T-cell (primary cell): Measurements from ENCODE around the gene OR2S2. TPM values are rescaled to one million over a fixed set of nuclear protein-coding genes. Genes with fewer than 3 reads are reported as not detected.

Experiments
- ATAC-seq, 4 experiments: fragments of 200-7000 bp in 3 of 4; fragments of 150-1000 bp in 1 of 4; cut with Tn5 transposase; replicated peaks in 1 of 4; 1 replicate in 3 of 4; 2 replicates in 1 of 4; pipeline ENCODE4 v1.10.0; 2021; ENCODE audit warnings: moderate library complexity in 3 of 4, mild to moderate bottlenecking in 2 of 4, moderate number of reproducible peaks in 1 of 4
- CTCF ChIA-PET, 2 donors: fragments of 300-600 bp; sonication (Branson Sonifier 250); formaldehyde crosslinking; loops; one replicate each; lab custom pipeline; 2022; ENCODE audit warnings: antibody characterized with exemption in 2 of 2; lab: Charles Lee
- POLR2A ChIA-PET, 2 donors: fragments of 300-600 bp; sonication (Branson Sonifier 250); formaldehyde crosslinking; loops; one replicate each; lab custom pipeline; 2022; ENCODE audit warnings: antibody characterized with exemption in 2 of 2; lab: Charles Lee
- DNase-seq, 35 experiments: peaks; one replicate each; pipeline versions ENCODE4 v3.0.0 to v3.0.0-alpha.2; 2013 to 2023
- H3K27ac ChIP-seq: one replicate; pipeline ENCODE4 v1.5.1; 2013; ENCODE audit warnings: low read length
- H3K27me3 ChIP-seq, 2 experiments: replicated peaks in 1 of 2; 1 replicate in 1 of 2; 2 replicates in 1 of 2; pipeline versions ENCODE4 v1.6.1 to v1.7.0; 2013; ENCODE audit warnings: low read length in 1 of 2, mixed read lengths in 1 of 2; ENCODE audit not compliant: control insufficient read depth in 2 of 2, insufficient read depth in 2 of 2; ENCODE audit errors: extremely low read depth in 1 of 2
- H3K36me3 ChIP-seq, 2 donors: 1 replicate in 1 of 2; 2 replicates in 1 of 2; pipeline versions ENCODE4 v1.6.1 to v1.7.0; 2013; ENCODE audit warnings: low read length in 1 of 2; ENCODE audit not compliant: control insufficient read depth in 2 of 2, insufficient read depth in 1 of 2; ENCODE audit errors: extremely low read depth in 1 of 2
- H3K4me1 ChIP-seq, 2 experiments: 1 replicate in 1 of 2; 2 replicates in 1 of 2; pipeline versions ENCODE4 v1.6.1 to v1.7.0; 2013; ENCODE audit warnings: low read length in 2 of 2, mixed read lengths in 1 of 2; ENCODE audit not compliant: insufficient read depth in 2 of 2, control insufficient read depth in 1 of 2; ENCODE audit errors: extremely low read depth in 1 of 2
- H3K4me3 ChIP-seq, 2 donors: 1 replicate in 1 of 2; 2 replicates in 1 of 2; pipeline versions ENCODE4 v1.5.1 to v1.7.0; 2013; ENCODE audit warnings: mild to moderate bottlenecking in 2 of 2, low read length in 1 of 2, moderate library complexity in 1 of 2; ENCODE audit not compliant: control insufficient read depth in 1 of 2; ENCODE audit errors: extremely low read depth in 1 of 2
- H3K9me3 ChIP-seq: 2 replicates; pipeline ENCODE4 v1.7.0; 2013
- H3K27ac Mint-ChIP-seq, 2 donors: one replicate each; pipeline ENCODE4 v1.8.0; 2020 to 2021; ENCODE audit warnings: mild to moderate bottlenecking in 2 of 2, mixed read lengths in 2 of 2
- H3K27me3 Mint-ChIP-seq, 2 donors: one replicate each; pipeline ENCODE4 v1.8.0; 2021 to 2022; ENCODE audit warnings: mixed read lengths in 2 of 2
- H3K36me3 Mint-ChIP-seq: one replicate; pipeline ENCODE4 v1.8.0; 2021; ENCODE audit warnings: mixed read lengths
- H3K4me1 Mint-ChIP-seq, 3 donors: one replicate each; pipeline ENCODE4 v1.8.0; 2020 to 2022; ENCODE audit warnings: mixed read lengths in 3 of 3, mild to moderate bottlenecking in 1 of 3
- H3K4me3 Mint-ChIP-seq, 3 donors: one replicate each; pipeline ENCODE4 v1.8.0; 2020 to 2022; ENCODE audit warnings: mild to moderate bottlenecking in 3 of 3, mixed read lengths in 3 of 3, moderate library complexity in 3 of 3
- H3K9me3 Mint-ChIP-seq, 3 donors: one replicate each; pipeline ENCODE4 v1.8.0; 2020 to 2022; ENCODE audit warnings: mixed read lengths in 3 of 3
- WGBS: methylation state at CpG from one replicate; pipeline ENCODE4 v1.1.5; 2013; ENCODE audit warnings: missing lambda C conversion rate; ENCODE audit not compliant: insufficient coverage; 5-methylcytosine and 5-hydroxymethylcytosine counted together
- total RNA-seq, 35 experiments: library from RNA in 6 of 35; stranded (reverse) in 6 of 35; fragments of 120-200 nt in 1 of 35; gene quantifications; one replicate each; pipeline versions ENCODE4 v1.2.1 to v1.2.4 and lab custom pipeline; 2013 to 2026

Gene OR2S2
- total RNA-seq, 5 donors from 2014 or later (not counting 1 experiment from before 2014, with no cell fraction given) = not detected

- H3K4me1 Mint-ChIP-seq = peaks cover 4 to 8% (median 6%) of the 10 kb centered on the region in 3 donors
- ChIA-PET CTCF (interaction anchor here (0.6 to 3.0 kb wide), 5 partner anchors 11 to 176 kb away, joined by 3 to 17 read pairs (median 6); no protein-coding TSS in a partner anchor), POLR2A (no interaction called here)
- Histone ChIP-seq H3K4me3 (no peak overlapping the region), H3K9me3 (no peaks in the 10 kb centered on the region), H3K36me3 (no peaks in the 10 kb centered on the region), H3K27ac (no peak overlapping the region), H3K4me1 (no peaks in the 10 kb centered on the region), H3K27me3 (peaks cover 0 to 17% of the 10 kb centered on the region in 2 experiments)
- H3K27me3 Mint-ChIP-seq = peaks cover 0 to 18% of the 10 kb centered on the region in 2 donors
- no peak overlapping the region for H3K27ac Mint-ChIP-seq
- ATAC-seq (no peak), DNase-seq (no peak)
- no peaks in the 10 kb centered on the region for H3K9me3 Mint-ChIP-seq
- 83% methylated on average over 2 of the region's 5 CpGs for WGBS
- H3K4me3 Mint-ChIP-seq = no peak overlapping the region
- H3K36me3 Mint-ChIP-seq = no peaks in the 10 kb centered on the region
Measured at GRCh38 chr9:35956651-35957050, 1.3 kb downstream of the OR2S2 start.

DNA sequence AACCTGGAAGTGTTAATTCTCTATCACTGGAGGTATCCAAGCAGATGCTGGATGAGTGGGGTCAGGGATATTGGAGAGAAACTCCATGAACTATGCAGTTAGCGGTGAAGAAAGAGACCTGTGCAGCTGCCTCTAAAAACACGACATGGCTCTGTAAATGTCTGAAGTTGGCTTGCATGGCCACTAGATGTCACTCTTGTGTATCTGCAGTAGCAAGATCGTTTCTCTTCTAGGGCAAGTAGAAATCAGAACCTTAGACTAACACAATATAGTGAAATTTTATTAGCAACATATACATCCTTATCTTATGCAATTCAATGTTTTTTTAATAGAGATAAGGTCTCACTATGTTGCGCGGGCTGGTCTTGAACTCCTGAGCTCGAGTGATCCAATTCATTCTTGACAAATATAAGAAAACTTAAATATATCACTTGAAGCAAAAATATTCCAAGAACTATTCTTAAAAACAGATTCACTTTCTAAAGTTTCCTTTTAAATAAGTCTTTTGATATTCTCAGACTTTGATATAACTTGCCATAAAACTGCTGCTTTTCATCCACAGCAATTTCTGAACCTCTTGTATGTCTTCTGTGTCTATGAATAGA, 2.9 kb downstream of the OR2S2 start:
- DNase-seq (peak in 32 of 35 experiments; percentile 6 to 82 (median 36)), ATAC-seq (peak; percentile 76 to 80 (median 78))
- POLR2A ChIA-PET = no interaction called here
- H3K27ac ChIP-seq = no peak overlapping the region
- 17% methylated on average over 2 of the region's 6 CpGs for WGBS
- Mint-ChIP-seq H3K4me3 (no peak overlapping the region), H3K9me3 (no peaks in the 10 kb centered on the region), H3K4me1 (peaks cover 4 to 8% (median 6%) of the 10 kb centered on the region in 3 donors), H3K27me3 (peaks cover 0 to 18% of the 10 kb centered on the region in 2 donors), H3K36me3 (no peaks in the 10 kb centered on the region), H3K27ac (peak overlapping the region in 1 of 2 donors; percentile 49)
- H3K4me3 ChIP-seq = no peak overlapping the region
- H3K36me3 ChIP-seq = no peaks in the 10 kb centered on the region
- H3K9me3 ChIP-seq = no peaks in the 10 kb centered on the region
- H3K27me3 ChIP-seq = peaks cover 0 to 11% of the 10 kb centered on the region in 2 experiments
- H3K4me1 ChIP-seq = no peaks in the 10 kb centered on the region
- CTCF ChIA-PET = interaction anchor here (0.6 to 3.0 kb wide), 8 partner anchors 14 to 1245 kb away, joined by 3 to 17 read pairs (median 3); no protein-coding TSS in a partner anchor

GRCh38 chr9:35952526-35953191, 5.3 kb downstream of the OR2S2 start:
- no peak overlapping the region for H3K4me3 Mint-ChIP-seq

GRCh38 chr9:35951736-35952135, 6.2 kb downstream of the OR2S2 start:
- H3K27me3 Mint-ChIP-seq = peaks cover 0 to 13% of the 10 kb centered on the region in 2 donors
- no peaks in the 10 kb centered on the region for H3K36me3 ChIP-seq
- H3K4me3 ChIP-seq = no peak overlapping the region
- H3K27me3 ChIP-seq = peaks cover 0 to 7% of the 10 kb centered on the region in 2 experiments
- H3K4me1 Mint-ChIP-seq = peaks cover 12 to 24% (median 22%) of the 10 kb centered on the region in 3 donors
- no peaks in the 10 kb centered on the region for H3K9me3 ChIP-seq
- H3K27ac ChIP-seq = no peak overlapping the region
- POLR2A ChIA-PET = interaction anchor here in 1 of 2 donors (0.6 kb wide), 1 partner anchor 206 kb away, joined by 5 read pairs; no protein-coding TSS in a partner anchor
- H3K36me3 Mint-ChIP-seq = no peaks in the 10 kb centered on the region
- no peak overlapping the region for H3K4me3 Mint-ChIP-seq
- WGBS = 100% methylated on average over 1 of the region's 6 CpGs
- CTCF ChIA-PET = interaction anchor here in 1 of 2 donors (1.0 to 1.8 kb wide), 2 partner anchors 12 to 72 kb away, joined by 3 to 6 read pairs; no protein-coding TSS in a partner anchor
- H3K4me1 ChIP-seq = peaks cover 0 to 6% of the 10 kb centered on the region in 2 experiments
- no peak for ATAC-seq
- DNase-seq = no peak
- no peaks in the 10 kb centered on the region for H3K9me3 Mint-ChIP-seq
- H3K27ac Mint-ChIP-seq = no peak overlapping the region

More at GRCh38 chr9:35952526-35953191, 5.3 kb downstream of the OR2S2 start:
- POLR2A ChIA-PET = interaction anchor here in 1 of 2 donors (0.6 kb wide), 2 partner anchors 207 to 1854 kb away, joined by 3 to 5 read pairs; no protein-coding TSS in a partner anchor
- CTCF ChIA-PET = interaction anchor here (0.6 to 1.8 kb wide), 6 partner anchors 13 to 361 kb away, joined by 3 to 11 read pairs (median 6); no protein-coding TSS in a partner anchor
- Mint-ChIP-seq H3K9me3 (no peaks in the 10 kb centered on the region), H3K27me3 (peaks cover 0 to 16% of the 10 kb centered on the region in 2 donors), H3K27ac (no peak overlapping the region), H3K4me1 (peaks cover 12 to 24% (median 22%) of the 10 kb centered on the region in 3 donors), H3K36me3 (no peaks in the 10 kb centered on the region)
- Histone ChIP-seq H3K4me3 (no peak overlapping the region), H3K27me3 (peaks cover 0 to 10% of the 10 kb centered on the region in 2 experiments), H3K9me3 (no peaks in the 10 kb centered on the region), H3K27ac (no peak overlapping the region), H3K36me3 (no peaks in the 10 kb centered on the region), H3K4me1 (peaks cover 0 to 6% of the 10 kb centered on the region in 2 experiments)
- WGBS = 80% methylated on average over 2 of the region's 6 CpGs
- ATAC-seq (no peak), DNase-seq (no peak)

- Mint-ChIP-seq H3K36me3 (no peaks in the 10 kb centered on the region), H3K4me3 (peak overlapping the region in 1 of 3 donors; percentile 0), H3K27me3 (peaks cover 0 to 8% of the 10 kb centered on the region in 2 donors), H3K27ac (peak overlapping the region; percentile 44 to 64), H3K4me1 (peaks cover 28 to 39% (median 38%) of the 10 kb centered on the region in 3 donors), H3K9me3 (no peaks in the 10 kb centered on the region)
- no CpG with 5 or more reads among the region's 2 CpGs for WGBS
- H3K4me1 ChIP-seq = peaks cover 15 to 17% of the 10 kb centered on the region in 2 experiments
- POLR2A ChIA-PET = no interaction called here
- CTCF ChIA-PET = no interaction called here
- peaks cover 0 to 3% of the 10 kb centered on the region in 2 experiments for H3K27me3 ChIP-seq
- DNase-seq (no peak), ATAC-seq (peak in 1 of 4 experiments; percentile 30)
- H3K27ac ChIP-seq = no peak overlapping the region
- H3K9me3 ChIP-seq = no peaks in the 10 kb centered on the region
- H3K36me3 ChIP-seq = no peaks in the 10 kb centered on the region
- H3K4me3 ChIP-seq = no peak overlapping the region
Measured at GRCh38 chr9:35948901-35949318, 9.0 kb downstream of the OR2S2 start.

DNA sequence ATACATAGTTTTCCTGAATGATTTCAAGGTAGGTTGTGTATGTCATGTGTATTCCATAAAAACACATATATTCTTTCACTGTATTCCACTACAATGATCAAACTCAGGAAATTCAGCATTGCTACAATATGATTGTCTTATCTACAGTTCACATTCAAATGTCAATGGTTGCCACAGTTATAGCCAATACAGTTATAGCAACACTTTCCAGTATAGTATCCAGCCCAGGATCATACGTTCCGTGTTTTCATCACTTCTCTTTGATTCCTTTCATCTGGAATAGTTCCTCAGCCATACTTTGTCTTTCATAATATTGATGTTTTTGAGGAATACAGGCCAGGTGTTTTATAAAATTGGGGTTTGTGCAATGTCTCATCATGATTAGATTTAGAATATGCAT, 9.5 kb downstream of the OR2S2 start:
- CTCF ChIA-PET = no interaction called here
- H3K9me3 ChIP-seq = no peaks in the 10 kb centered on the region
- no peak overlapping the region for H3K4me3 ChIP-seq
- H3K27ac Mint-ChIP-seq = no peak overlapping the region
- no peaks in the 10 kb centered on the region for H3K9me3 Mint-ChIP-seq
- H3K36me3 ChIP-seq = no peaks in the 10 kb centered on the region
- no peak for ATAC-seq
- DNase-seq = no peak
- H3K4me3 Mint-ChIP-seq = no peak overlapping the region
- peaks cover 33 to 43% (median 41%) of the 10 kb centered on the region in 3 donors for H3K4me1 Mint-ChIP-seq
- H3K27ac ChIP-seq = no peak overlapping the region
- H3K4me1 ChIP-seq = peaks cover 18 to 21% of the 10 kb centered on the region in 2 experiments
- POLR2A ChIA-PET = no interaction called here
- no peaks in the 10 kb centered on the region for H3K36me3 Mint-ChIP-seq
- H3K27me3 Mint-ChIP-seq = peaks cover 0 to 6% of the 10 kb centered on the region in 2 donors
- H3K27me3 ChIP-seq = peaks cover 0 to 3% of the 10 kb centered on the region in 2 experiments
- no CpG with 5 or more reads among the region's 2 CpGs for WGBS
